GM23338 (cell line): ENCODE results near the gene TP73. TPM values are rescaled to one million over a fixed set of nuclear protein-coding genes. Genes with fewer than 3 reads are reported as not detected.

Source experiments
- ATAC-seq: fragments of 200-7000 bp; cut with Tn5 transposase; 3 replicates; pipeline ENCODE4 v1.9.1; 2020
- DNase-seq: peaks from one replicate; pipeline ENCODE4 v3.0.0-alpha.2; 2015; ENCODE audit warnings: low spot score
- H2AFZ ChIP-seq: fragments of 200-600 bp; sonication (generic); 2 replicates; pipeline ENCODE4 v1.8.0; 2016; ENCODE audit warnings: antibody characterized with exemption, mild to moderate bottlenecking, moderate library complexity
- H3F3A ChIP-seq: fragments of 200-600 bp; sonication (generic); replicated peaks from 2 replicates; pipeline ENCODE4 v1.8.0; 2017; ENCODE audit warnings: antibody characterized with exemption, mixed run types, low read depth
- H3K27ac ChIP-seq: fragments of 200-600 bp; sonication (generic); 2 replicates; pipeline ENCODE4 v1.6.1; 2016; ENCODE audit warnings: low read depth
- H3K27me3 ChIP-seq: fragments of 200-600 bp; sonication (generic); 2 replicates; pipeline ENCODE4 v1.8.0; 2016; ENCODE audit warnings: mild to moderate bottlenecking, mixed run types, moderate library complexity; ENCODE audit not compliant: insufficient read depth
- H3K36me3 ChIP-seq: fragments of 200-600 bp; sonication (generic); 2 replicates; pipeline ENCODE4 v1.8.0; 2016; ENCODE audit warnings: mild to moderate bottlenecking; ENCODE audit not compliant: insufficient read depth
- H3K4me1 ChIP-seq: fragments of 200-600 bp; sonication (generic); 2 replicates; pipeline ENCODE4 v1.8.0; 2016; ENCODE audit warnings: mild to moderate bottlenecking, moderate library complexity; ENCODE audit not compliant: insufficient read depth
- H3K4me2 ChIP-seq: fragments of 200-600 bp; sonication (generic); 2 replicates; pipeline ENCODE4 v1.7.1; 2017; ENCODE audit warnings: mixed run types
- H3K4me3 ChIP-seq: fragments of 200-600 bp; sonication (generic); 2 replicates; pipeline ENCODE4 v1.6.1; 2016; ENCODE audit warnings: mixed run types
- H3K79me2 ChIP-seq: fragments of 200-600 bp; sonication (generic); replicated peaks from 2 replicates; pipeline ENCODE4 v1.8.0; 2017; ENCODE audit warnings: mild to moderate bottlenecking; ENCODE audit not compliant: insufficient read depth
- H3K9me2 ChIP-seq: fragments of 200-600 bp; sonication (generic); 2 replicates; pipeline ENCODE4 v1.8.0; 2017; ENCODE audit not compliant: insufficient read depth
- H4K20me1 ChIP-seq: fragments of 200-600 bp; sonication (generic); replicated peaks from 2 replicates; pipeline ENCODE4 v1.8.0; 2017; ENCODE audit warnings: mild to moderate bottlenecking; ENCODE audit not compliant: insufficient read depth
- H3K27ac Mint-ChIP-seq: 2 replicates; pipeline ENCODE4 v1.8.0; 2020; ENCODE audit warnings: inconsistent platforms, mild to moderate bottlenecking, moderate library complexity, mixed read lengths
- H3K27me3 Mint-ChIP-seq: 3 replicates; pipeline ENCODE4 v1.8.0; 2022; ENCODE audit warnings: low read depth, mild to moderate bottlenecking, moderate library complexity, mixed read lengths, inconsistent platforms; ENCODE audit not compliant: insufficient read depth, poor library complexity
- H3K36me3 Mint-ChIP-seq: 3 replicates; pipeline ENCODE4 v1.8.0; 2021; ENCODE audit warnings: low read depth, mild to moderate bottlenecking, inconsistent platforms, moderate library complexity, mixed read lengths
- H3K4me1 Mint-ChIP-seq: 3 replicates; pipeline ENCODE4 v1.8.0; 2020; ENCODE audit warnings: mild to moderate bottlenecking, inconsistent platforms, mixed read lengths
- H3K4me3 Mint-ChIP-seq: 3 replicates; pipeline ENCODE4 v1.8.0; 2021; ENCODE audit warnings: moderate library complexity, mild to moderate bottlenecking, inconsistent platforms, mixed read lengths
- H3K9me3 Mint-ChIP-seq: 3 replicates; pipeline ENCODE4 v1.8.0; 2020; ENCODE audit warnings: moderate library complexity, mild to moderate bottlenecking, inconsistent platforms, mixed read lengths
- NANOG ChIP-seq: IDR thresholded peaks from 2 replicates; pipeline ENCODE4 v1.6.1; 2016; ENCODE audit warnings: antibody characterized with exemption, borderline replicate concordance
- POLR2AphosphoS5 ChIP-seq: IDR thresholded peaks from 2 replicates; pipeline ENCODE4 v1.6.1; 2016; ENCODE audit warnings: antibody characterized with exemption, low read depth
- ZNF114 ChIP-seq: fragments of 250-450 bp; sonication (Bioruptor Pico); IDR thresholded peaks from 2 replicates; pipeline ENCODE4 v1.5.0; 2020; ENCODE audit warnings: mild to moderate bottlenecking, moderate library complexity
- polyA plus RNA-seq: library from polyadenylated mRNA; unstranded; fragments of >200 nt; fragmentation: Nextera tagmentation; extraction: Ambion mirVana; gene quantifications from 2 replicates; pipeline ENCODE4 v1.2.1, GENCODE V29; 2016
- total RNA-seq: library from RNA; depleted of rRNA; stranded (reverse); fragments of >200 nt; shearing (Covaris generic); gene quantifications from 2 replicates; pipeline ENCODE4 v1.2.3, GENCODE V29; 2014
- TF ChIP-seq, protein P1 (sequence below): IDR thresholded peaks from 2 replicates; pipeline ENCODE4 v1.6.1; 2016; ENCODE audit warnings: antibody characterized with exemption
- TF ChIP-seq, protein P2 (sequence below): fragments of 250-450 bp; sonication (Bioruptor Pico); IDR thresholded peaks from 2 replicates; pipeline ENCODE4 v1.5.0; 2020; ENCODE audit warnings: mild to moderate bottlenecking, moderate library complexity

Gene TP73
- total and polyA plus RNA-seq, 2 experiments from 2014 or later: 1.4 to 3.4 TPM

DNA sequence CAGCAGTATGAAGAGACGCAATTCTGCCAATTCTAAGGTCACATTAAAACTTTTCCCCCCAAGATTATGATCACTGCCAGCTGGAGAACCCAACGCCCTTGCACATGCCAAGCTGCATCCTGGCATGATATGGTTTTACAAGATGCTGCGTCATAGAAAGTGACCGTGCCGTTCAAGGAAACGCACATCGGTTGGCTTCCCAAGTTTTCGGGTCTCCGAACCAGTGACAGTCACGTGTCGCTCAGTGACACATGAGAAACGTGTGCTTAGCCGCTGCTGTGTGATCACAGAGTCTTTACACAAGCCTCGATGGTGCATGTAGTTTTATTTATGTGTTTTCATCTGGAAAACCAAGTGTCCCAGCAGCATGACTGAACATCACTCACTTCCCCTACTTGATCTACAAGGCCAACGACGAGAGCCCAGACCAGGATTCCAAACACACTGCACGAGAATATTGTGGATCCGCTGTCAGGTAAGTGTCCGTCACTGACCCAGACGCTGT is 127.6 kb downstream of the TP73 start:
- Histone ChIP-seq H2AFZ (no peak overlapping the region), H3F3A (peaks cover 11% of the 10 kb centered on the region; the same call in 1 of the 2 replicates), H3K4me2 (no peak overlapping the region), H4K20me1 (peaks cover 13% of the 10 kb centered on the region), H3K79me2 (no peaks in the 10 kb centered on the region), H3K9me2 (no peaks in the 10 kb centered on the region), H3K27ac (no peak overlapping the region), H3K36me3 (peaks cover 34% of the 10 kb centered on the region), H3K27me3 (no peaks in the 10 kb centered on the region), H3K4me3 (no peak overlapping the region), H3K4me1 (no peaks in the 10 kb centered on the region; the same call in 1 of the 2 replicates)
- H3K27ac Mint-ChIP-seq: no peak overlapping the region
- peaks cover 14% of the 10 kb centered on the region for H3K27me3 Mint-ChIP-seq
- H3K9me3 Mint-ChIP-seq: no peaks in the 10 kb centered on the region; the same call in 2 of the 3 replicates
- no peak for ATAC-seq
- peaks cover 9% of the 10 kb centered on the region for H3K4me1 Mint-ChIP-seq
- no peak for TF ChIP-seq NANOG
- TF ChIP-seq POLR2AphosphoS5: no peak
- TF ChIP-seq ZNF114 (CRISPR knock-in tag): no peak
- TF ChIP-seq, protein P1, sequence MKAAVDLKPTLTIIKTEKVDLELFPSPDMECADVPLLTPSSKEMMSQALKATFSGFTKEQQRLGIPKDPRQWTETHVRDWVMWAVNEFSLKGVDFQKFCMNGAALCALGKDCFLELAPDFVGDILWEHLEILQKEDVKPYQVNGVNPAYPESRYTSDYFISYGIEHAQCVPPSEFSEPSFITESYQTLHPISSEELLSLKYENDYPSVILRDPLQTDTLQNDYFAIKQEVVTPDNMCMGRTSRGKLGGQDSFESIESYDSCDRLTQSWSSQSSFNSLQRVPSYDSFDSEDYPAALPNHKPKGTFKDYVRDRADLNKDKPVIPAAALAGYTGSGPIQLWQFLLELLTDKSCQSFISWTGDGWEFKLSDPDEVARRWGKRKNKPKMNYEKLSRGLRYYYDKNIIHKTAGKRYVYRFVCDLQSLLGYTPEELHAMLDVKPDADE: no peak
- peaks cover 57% of the 10 kb centered on the region for H3K36me3 Mint-ChIP-seq
- DNase-seq: no peak
- H3K4me3 Mint-ChIP-seq: no peak overlapping the region

DNA sequence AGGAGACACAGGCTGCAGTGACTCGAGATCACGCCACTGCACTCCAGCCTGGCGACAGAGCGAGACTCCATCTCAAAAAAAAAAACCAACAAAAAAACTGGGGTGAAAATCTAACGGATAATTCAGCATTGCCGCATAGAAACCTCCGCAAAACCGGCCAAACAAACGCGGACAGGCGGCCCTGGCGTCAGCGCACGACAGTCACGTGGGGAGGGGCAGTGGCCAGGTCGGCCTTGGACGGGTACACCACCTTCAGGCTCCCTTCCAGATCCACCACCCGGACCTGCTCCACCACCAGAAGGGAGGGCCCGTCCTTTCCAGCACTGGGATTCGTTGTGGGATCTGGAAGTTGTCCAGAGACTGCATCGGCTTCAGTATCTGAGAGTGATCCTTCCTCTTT is 128.6 kb downstream of the TP73 start:
- H3F3A ChIP-seq: peaks cover 11% of the 10 kb centered on the region; the same call in 1 of the 2 replicates
- no peak overlapping the region for H3K27ac ChIP-seq
- H3K36me3 ChIP-seq: peaks cover 34% of the 10 kb centered on the region
- peaks cover 17% of the 10 kb centered on the region for H3K27me3 Mint-ChIP-seq
- no peaks in the 10 kb centered on the region for H3K9me2 ChIP-seq
- H3K9me3 Mint-ChIP-seq: no peaks in the 10 kb centered on the region; the same call in 2 of the 3 replicates
- H3K4me3 Mint-ChIP-seq: no peak overlapping the region
- no peak overlapping the region for H3K4me2 ChIP-seq
- H3K27ac Mint-ChIP-seq: no peak overlapping the region
- peaks cover 67% of the 10 kb centered on the region for H3K36me3 Mint-ChIP-seq
- no peak overlapping the region for H2AFZ ChIP-seq
- no peak overlapping the region for H3K4me3 ChIP-seq
- TF ChIP-seq, protein P2, sequence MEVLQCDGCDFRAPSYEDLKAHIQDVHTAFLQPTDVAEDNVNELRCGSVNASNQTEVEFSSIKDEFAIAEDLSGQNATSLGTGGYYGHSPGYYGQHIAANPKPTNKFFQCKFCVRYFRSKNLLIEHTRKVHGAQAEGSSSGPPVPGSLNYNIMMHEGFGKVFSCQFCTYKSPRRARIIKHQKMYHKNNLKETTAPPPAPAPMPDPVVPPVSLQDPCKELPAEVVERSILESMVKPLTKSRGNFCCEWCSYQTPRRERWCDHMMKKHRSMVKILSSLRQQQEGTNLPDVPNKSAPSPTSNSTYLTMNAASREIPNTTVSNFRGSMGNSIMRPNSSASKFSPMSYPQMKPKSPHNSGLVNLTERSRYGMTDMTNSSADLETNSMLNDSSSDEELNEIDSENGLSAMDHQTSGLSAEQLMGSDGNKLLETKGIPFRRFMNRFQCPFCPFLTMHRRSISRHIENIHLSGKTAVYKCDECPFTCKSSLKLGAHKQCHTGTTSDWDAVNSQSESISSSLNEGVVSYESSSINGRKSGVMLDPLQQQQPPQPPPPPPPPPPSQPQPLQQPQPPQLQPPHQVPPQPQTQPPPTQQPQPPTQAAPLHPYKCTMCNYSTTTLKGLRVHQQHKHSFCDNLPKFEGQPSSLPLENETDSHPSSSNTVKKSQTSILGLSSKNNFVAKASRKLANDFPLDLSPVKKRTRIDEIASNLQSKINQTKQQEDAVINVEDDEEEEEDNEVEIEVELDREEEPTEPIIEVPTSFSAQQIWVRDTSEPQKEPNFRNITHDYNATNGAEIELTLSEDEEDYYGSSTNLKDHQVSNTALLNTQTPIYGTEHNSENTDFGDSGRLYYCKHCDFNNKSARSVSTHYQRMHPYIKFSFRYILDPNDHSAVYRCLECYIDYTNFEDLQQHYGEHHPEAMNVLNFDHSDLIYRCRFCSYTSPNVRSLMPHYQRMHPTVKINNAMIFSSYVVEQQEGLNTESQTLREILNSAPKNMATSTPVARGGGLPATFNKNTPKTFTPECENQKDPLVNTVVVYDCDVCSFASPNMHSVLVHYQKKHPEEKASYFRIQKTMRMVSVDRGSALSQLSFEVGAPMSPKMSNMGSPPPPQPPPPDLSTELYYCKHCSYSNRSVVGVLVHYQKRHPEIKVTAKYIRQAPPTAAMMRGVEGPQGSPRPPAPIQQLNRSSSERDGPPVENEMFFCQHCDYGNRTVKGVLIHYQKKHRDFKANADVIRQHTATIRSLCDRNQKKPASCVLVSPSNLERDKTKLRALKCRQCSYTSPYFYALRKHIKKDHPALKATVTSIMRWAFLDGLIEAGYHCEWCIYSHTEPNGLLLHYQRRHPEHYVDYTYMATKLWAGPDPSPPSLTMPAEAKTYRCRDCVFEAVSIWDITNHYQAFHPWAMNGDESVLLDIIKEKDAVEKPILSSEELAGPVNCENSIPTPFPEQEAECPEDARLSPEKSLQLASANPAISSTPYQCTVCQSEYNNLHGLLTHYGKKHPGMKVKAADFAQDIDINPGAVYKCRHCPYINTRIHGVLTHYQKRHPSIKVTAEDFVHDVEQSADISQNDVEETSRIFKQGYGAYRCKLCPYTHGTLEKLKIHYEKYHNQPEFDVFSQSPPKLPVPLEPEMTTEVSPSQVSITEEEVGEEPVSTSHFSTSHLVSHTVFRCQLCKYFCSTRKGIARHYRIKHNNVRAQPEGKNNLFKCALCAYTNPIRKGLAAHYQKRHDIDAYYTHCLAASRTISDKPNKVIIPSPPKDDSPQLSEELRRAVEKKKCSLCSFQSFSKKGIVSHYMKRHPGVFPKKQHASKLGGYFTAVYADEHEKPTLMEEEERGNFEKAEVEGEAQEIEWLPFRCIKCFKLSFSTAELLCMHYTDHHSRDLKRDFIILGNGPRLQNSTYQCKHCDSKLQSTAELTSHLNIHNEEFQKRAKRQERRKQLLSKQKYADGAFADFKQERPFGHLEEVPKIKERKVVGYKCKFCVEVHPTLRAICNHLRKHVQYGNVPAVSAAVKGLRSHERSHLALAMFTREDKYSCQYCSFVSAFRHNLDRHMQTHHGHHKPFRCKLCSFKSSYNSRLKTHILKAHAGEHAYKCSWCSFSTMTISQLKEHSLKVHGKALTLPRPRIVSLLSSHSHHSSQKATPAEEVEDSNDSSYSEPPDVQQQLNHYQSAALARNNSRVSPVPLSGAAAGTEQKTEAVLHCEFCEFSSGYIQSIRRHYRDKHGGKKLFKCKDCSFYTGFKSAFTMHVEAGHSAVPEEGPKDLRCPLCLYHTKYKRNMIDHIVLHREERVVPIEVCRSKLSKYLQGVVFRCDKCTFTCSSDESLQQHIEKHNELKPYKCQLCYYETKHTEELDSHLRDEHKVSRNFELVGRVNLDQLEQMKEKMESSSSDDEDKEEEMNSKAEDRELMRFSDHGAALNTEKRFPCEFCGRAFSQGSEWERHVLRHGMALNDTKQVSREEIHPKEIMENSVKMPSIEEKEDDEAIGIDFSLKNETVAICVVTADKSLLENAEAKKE: no peak
- no peaks in the 10 kb centered on the region for H3K79me2 ChIP-seq
- peaks cover 3% of the 10 kb centered on the region for H3K4me1 Mint-ChIP-seq
- peaks cover 13% of the 10 kb centered on the region for H4K20me1 ChIP-seq
- no peaks in the 10 kb centered on the region for H3K27me3 ChIP-seq
- ATAC-seq (no peak), DNase-seq (no peak)
- H3K4me1 ChIP-seq: no peaks in the 10 kb centered on the region
